Amygdala (tissue), 56 donors: ENCODE measurements around the gene PRR33.

ENCODE experiments used
- DNase-seq, 56 donors: peaks; one replicate each; lab custom pipeline; 2025; lab: John Stamatoyannopoulos, UW

Gene PRR33

DNA sequence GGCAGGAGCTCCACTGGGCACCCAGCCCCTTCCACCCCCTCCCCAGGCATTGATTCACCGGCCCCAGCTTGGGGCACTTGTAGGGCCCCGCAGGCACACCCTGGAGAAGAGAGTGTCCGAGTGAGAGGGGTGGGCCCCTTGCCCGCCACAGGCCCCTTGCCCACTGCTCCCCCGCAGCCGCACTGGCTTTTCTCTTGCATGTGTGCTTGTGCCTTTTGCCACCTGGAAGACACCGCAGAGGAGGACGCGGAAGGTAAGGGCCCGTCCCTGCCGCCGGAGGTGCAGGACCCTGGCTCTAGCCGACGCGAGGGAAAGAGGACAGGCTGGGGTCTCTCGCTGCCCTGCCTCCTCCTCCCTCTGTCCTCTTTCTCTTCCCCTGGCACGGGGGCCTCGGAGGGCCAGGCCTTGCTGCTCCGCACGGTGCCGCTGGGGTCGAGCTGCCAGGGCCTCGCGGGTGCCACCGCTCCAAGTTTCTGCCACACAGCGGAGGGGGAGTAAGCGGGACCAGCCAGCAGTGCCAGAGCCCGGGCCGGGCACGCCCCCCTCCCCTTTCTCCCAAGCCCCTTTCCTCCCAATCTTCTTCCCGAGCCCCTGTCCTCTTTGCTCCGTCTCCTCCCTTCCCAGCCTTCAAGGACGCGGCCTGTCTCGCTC lies 37.3 kb upstream of the PRR33 start:
- no peak for DNase-seq

DNA sequence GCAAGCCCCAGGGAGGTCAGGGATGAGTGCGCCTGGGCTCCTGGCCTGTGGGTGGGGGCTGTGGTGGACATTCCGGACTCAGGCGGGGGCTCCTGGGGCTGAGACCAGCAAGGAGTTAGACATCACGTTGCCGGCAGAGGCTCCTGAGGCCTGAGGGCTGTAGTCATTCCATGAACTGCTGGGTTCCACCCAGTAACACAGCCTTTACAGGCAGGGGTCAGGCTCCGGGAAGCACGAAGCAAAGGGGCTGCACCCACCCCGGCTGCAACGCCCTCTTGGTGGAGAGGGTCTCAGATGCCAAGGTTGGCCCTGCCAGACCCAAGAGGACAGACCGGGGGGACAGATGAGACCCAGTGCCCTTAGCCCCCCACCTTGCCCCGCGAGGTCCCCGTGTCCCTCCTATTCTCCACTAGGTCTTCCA lies 36.8 kb upstream of the PRR33 start:
- DNase-seq: no peak

- no peak for DNase-seq
Measured at GRCh38 chr11:1927848-1928469, 36.3 kb upstream of the PRR33 start.

- no peak for DNase-seq
Measured at GRCh38 chr11:1927026-1927847, 35.5 kb upstream of the PRR33 start.

- no peak for DNase-seq
Measured at GRCh38 chr11:1926156-1927025, 34.7 kb upstream of the PRR33 start.

DNA sequence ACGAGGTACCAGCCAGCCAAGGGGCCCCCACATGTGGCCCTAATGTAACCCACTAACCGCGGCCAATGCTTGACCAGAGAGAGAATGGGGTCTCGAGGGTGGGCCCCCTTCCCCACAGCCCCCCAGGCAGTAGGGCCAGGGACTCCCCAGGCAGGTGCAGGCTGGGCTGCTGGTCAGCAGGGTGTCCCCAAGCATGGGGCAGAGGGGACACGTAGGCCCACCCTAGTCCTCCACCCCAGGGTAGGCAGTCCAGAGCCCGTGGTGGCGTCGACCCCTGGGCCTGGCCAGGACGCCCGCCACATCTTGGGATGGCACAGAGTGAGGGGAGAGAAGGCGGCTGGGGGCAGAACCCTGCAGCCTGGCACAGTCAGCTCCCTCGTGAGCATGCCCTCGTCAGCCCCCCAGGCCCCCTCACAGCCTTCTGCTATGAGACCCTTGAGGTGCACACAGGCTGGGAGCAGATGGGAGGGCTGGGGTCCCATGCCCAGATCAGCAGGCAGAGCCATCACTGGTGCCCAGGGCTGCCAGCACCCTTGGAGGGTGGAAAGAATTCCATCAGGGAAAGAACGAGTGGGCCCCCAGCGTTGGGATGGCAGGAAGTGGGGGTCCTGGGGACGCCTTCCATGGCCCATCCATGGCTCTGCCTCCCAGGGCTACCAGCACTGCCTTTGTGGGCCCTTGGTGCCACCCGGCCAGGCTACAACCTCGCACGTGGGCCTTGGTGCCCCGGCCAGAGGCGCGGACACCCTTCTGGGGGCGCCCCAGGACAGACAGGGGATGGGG lies 33.9 kb upstream of the PRR33 start:
- no peak for DNase-seq

DNA sequence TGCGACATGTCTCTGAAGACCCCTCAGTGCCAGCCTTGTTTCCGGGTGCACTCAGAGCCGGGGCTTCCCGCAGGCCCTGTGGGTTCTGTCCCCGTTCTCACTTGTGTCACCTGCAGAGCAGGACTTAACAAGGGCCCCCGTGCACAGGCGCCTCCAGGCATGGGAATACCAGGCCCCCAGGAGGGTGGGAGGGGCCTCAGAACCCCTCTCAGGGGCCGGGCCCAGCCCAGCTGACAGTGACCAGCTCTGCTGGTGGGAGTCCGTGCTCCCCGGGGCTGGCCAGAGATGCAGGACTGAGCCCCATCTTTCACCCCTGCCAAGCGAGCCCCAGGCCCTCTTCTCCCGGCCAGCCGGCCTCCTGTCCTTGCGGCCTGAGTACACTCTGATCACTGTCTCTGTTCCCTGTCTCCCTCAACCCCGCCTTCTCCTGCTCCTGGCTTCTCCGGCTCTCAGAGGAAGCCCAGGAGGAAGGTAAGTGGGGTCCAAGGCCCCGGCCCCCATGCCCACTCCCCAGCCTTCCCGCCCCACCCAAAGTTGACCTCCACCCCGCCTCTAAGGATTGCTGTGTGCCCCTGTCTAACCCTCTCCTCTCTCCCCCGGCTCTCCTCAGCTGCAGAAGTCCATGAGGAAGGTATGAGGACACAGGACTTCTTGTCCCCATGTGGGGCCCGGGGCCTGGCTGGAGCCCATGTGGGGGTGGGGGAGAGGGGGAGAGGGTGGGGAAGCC lies 33.1 kb upstream of the PRR33 start:
- DNase-seq: no peak

GRCh38 chr11:1924181-1924580 lies 32.5 kb upstream of the PRR33 start:
- DNase-seq: no peak

GRCh38 chr11:1923201-1923956 lies 31.7 kb upstream of the PRR33 start:
- DNase-seq: no peak

GRCh38 chr11:1922481-1923081 lies 30.9 kb upstream of the PRR33 start:
- DNase-seq: no peak

- DNase-seq: peak in 13 of 56 donors; percentile 9 to 56 (median 27)
Measured at GRCh38 chr11:1921574-1922141, 30.0 kb upstream of the PRR33 start.

GRCh38 chr11:1920909-1921573 lies 29.3 kb upstream of the PRR33 start:
- no peak for DNase-seq

- no peak for DNase-seq
Measured at GRCh38 chr11:1920128-1920908, 28.6 kb upstream of the PRR33 start.

DNA sequence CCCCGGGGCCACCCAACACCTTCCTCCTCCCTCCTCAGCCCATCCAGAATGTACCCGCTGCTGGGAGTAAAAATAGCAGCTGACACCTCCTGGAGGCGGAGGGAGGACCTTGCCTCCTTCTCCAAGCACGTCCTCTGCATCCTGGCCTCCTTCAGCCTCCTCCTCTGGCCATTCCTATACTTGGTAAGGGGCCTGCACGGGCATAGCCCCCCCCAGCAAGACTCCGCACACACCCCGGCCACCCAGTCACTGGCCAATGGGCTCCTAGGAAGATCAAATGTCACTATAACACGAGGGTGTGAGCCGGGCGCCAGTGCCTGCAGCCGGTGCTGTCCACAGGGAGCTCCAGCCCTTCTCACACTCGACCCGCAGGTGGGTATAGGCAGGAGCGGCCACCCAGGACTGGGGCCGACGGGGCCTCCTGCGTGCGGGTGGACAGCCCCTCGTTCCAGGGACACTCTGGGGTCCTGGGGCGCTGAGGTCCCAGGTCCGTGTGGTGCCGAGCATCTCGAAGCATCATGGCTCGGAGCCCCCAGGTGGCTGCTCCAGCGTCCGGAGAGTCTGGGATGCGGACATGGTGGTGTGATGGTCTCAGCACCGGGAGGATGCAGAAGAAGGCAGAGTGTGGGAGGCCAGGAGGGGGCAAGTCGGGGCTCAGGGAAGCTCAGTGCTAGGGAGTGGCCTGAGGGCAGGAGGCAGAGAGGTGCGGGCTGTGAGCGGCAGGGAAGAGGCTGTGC lies 27.9 kb upstream of the PRR33 start, which contains the start of gene TNNT3:
TNNT3 (plus strand) TSS at position 313 of the 737 bp plus-strand sequence. CDS start 3,172 bp downstream, outside the sequence.
- no peak for DNase-seq
